Loucy (cell line): Measurements from ENCODE around the gene LUZP1.

ENCODE experiments used
- H2AFZ ChIP-seq: fragments of 200-600 bp; sonication (generic); 2 replicates; pipeline ENCODE4 v1.6.0; 2016; ENCODE audit warnings: antibody characterized with exemption, mild to moderate bottlenecking, low read length, moderate library complexity
- H3F3A ChIP-seq: fragments of 200-600 bp; 2 replicates; pipeline ENCODE4 v1.6.0; 2016; ENCODE audit warnings: antibody characterized with exemption, low read depth, mild to moderate bottlenecking
- H3K27me3 ChIP-seq: fragments of 200-600 bp; sonication (generic); 2 replicates; pipeline ENCODE4 v1.6.1; 2014; ENCODE audit warnings: low read length, mild to moderate bottlenecking; ENCODE audit not compliant: insufficient read depth, poor library complexity, severe bottlenecking
- H3K36me3 ChIP-seq: fragments of 200-600 bp; sonication (generic); 2 replicates; pipeline ENCODE4 v1.6.1; 2016; ENCODE audit warnings: low read length; ENCODE audit not compliant: insufficient read depth
- H3K4me1 ChIP-seq: fragments of 200-600 bp; sonication (generic); 2 replicates; pipeline ENCODE4 v1.5.1; 2014; ENCODE audit warnings: low read length, mild to moderate bottlenecking; ENCODE audit not compliant: insufficient read depth, poor library complexity, severe bottlenecking
- H3K4me2 ChIP-seq: fragments of 200-600 bp; sonication (generic); 2 replicates; pipeline ENCODE4 v1.6.0; 2014; ENCODE audit warnings: antibody characterized with exemption, low read length, low read depth, mild to moderate bottlenecking; ENCODE audit not compliant: poor library complexity, severe bottlenecking
- H3K4me3 ChIP-seq: fragments of 200-600 bp; sonication (generic); 2 replicates; pipeline ENCODE4 v1.5.1; 2014; ENCODE audit warnings: low read length, mild to moderate bottlenecking, mixed read lengths; ENCODE audit not compliant: poor library complexity, severe bottlenecking
- H3K79me2 ChIP-seq: fragments of 200-600 bp; sonication (generic); 2 replicates; pipeline ENCODE4 v1.6.1; 2014; ENCODE audit warnings: low read length; ENCODE audit not compliant: insufficient read depth
- H3K9ac ChIP-seq: fragments of 200-600 bp; sonication (generic); 2 replicates; pipeline ENCODE4 v1.6.0; 2014; ENCODE audit warnings: mild to moderate bottlenecking, low read depth, low read length, moderate library complexity; ENCODE audit not compliant: poor library complexity, severe bottlenecking
- H3K9me2 ChIP-seq: fragments of 200-600 bp; sonication (generic); replicated peaks from 2 replicates; pipeline ENCODE4 v1.6.1; 2016; ENCODE audit warnings: low read depth, low read length, mixed read lengths
- H3K9me3 ChIP-seq: fragments of 200-600 bp; sonication (generic); 2 replicates; pipeline ENCODE4 v1.6.1; 2014; ENCODE audit warnings: mild to moderate bottlenecking, antibody characterized with exemption, low read length, low read depth; ENCODE audit not compliant: insufficient read depth
- H4K20me1 ChIP-seq: fragments of 200-600 bp; sonication (generic); 2 replicates; pipeline ENCODE4 v1.6.0; 2014; ENCODE audit warnings: antibody characterized with exemption, low read length, mild to moderate bottlenecking; ENCODE audit not compliant: insufficient read depth, poor library complexity, severe bottlenecking
- CTCF ChIP-seq: fragments of 200-600 bp; sonication (generic); conservative IDR thresholded peaks from 2 replicates; pipeline ENCODE4 v1.5.1; 2014; ENCODE audit warnings: mild to moderate bottlenecking, antibody characterized with exemption, low read length
- EZH2phosphoT487 ChIP-seq: fragments of 200-600 bp; IDR thresholded peaks from 2 replicates; pipeline ENCODE4 v1.6.1; 2018; ENCODE audit warnings: antibody characterized with exemption, mild to moderate bottlenecking, moderate library complexity, borderline replicate concordance

LUZP1 gene

GRCh38 chr1:23069149-23069548 is 99.5 kb downstream of the LUZP1 start:
- no peak overlapping the region for H3K4me3 ChIP-seq
- TF ChIP-seq EZH2phosphoT487 (no peak), CTCF (no peak)
- peaks cover 98% of the 10 kb centered on the region for H3K36me3 ChIP-seq
- no peak overlapping the region for H3K4me2 ChIP-seq
- no peaks in the 10 kb centered on the region for H3K9me2 ChIP-seq
- H3K9ac ChIP-seq, result no peak overlapping the region
- H2AFZ ChIP-seq, result no peak overlapping the region
- no peaks in the 10 kb centered on the region for H3F3A ChIP-seq
- no peaks in the 10 kb centered on the region for H3K27me3 ChIP-seq
- H3K9me3 ChIP-seq, result no peaks in the 10 kb centered on the region
- H4K20me1 ChIP-seq, result peaks cover 9% of the 10 kb centered on the region
- H3K79me2 ChIP-seq, result peaks cover 12% of the 10 kb centered on the region; the same call in 1 of the 2 replicates
- H3K4me1 ChIP-seq, result peaks cover 8% of the 10 kb centered on the region

- Histone ChIP-seq H3K9me3 (no peaks in the 10 kb centered on the region), H3F3A (no peaks in the 10 kb centered on the region), H3K4me3 (no peak overlapping the region), H3K4me2 (no peak overlapping the region), H2AFZ (no peak overlapping the region), H3K79me2 (peaks cover 17% of the 10 kb centered on the region; the same call in 1 of the 2 replicates), H4K20me1 (peaks cover 4% of the 10 kb centered on the region), H3K9me2 (no peaks in the 10 kb centered on the region), H3K27me3 (no peaks in the 10 kb centered on the region), H3K4me1 (no peaks in the 10 kb centered on the region), H3K9ac (no peak overlapping the region), H3K36me3 (peaks cover 96% of the 10 kb centered on the region; the same call in 1 of the 2 replicates)
- TF ChIP-seq EZH2phosphoT487 (no peak), CTCF (no peak)
Measured at GRCh38 chr1:23066075-23066474, 102.6 kb downstream of the LUZP1 start.

GRCh38 chr1:23065385-23065784 is 103.3 kb downstream of the LUZP1 start:
- Histone ChIP-seq H3K4me2 (no peak overlapping the region), H4K20me1 (peaks cover 4% of the 10 kb centered on the region), H3K36me3 (peaks cover 97% of the 10 kb centered on the region; the same call in 1 of the 2 replicates), H3K9me2 (no peaks in the 10 kb centered on the region), H3K4me3 (no peak overlapping the region), H3K9ac (no peak overlapping the region), H3K9me3 (no peaks in the 10 kb centered on the region), H2AFZ (no peak overlapping the region), H3K79me2 (peaks cover 17% of the 10 kb centered on the region; the same call in 1 of the 2 replicates), H3K4me1 (no peaks in the 10 kb centered on the region), H3K27me3 (no peaks in the 10 kb centered on the region), H3F3A (no peaks in the 10 kb centered on the region)
- no peak for TF ChIP-seq EZH2phosphoT487

- TF ChIP-seq CTCF (no peak), EZH2phosphoT487 (no peak)
- Histone ChIP-seq H3K4me3 (no peak overlapping the region), H2AFZ (no peak overlapping the region), H3K4me1 (no peaks in the 10 kb centered on the region), H3K9me3 (no peaks in the 10 kb centered on the region), H3K9me2 (no peaks in the 10 kb centered on the region), H3K36me3 (peaks cover 98% of the 10 kb centered on the region), H3K79me2 (peaks cover 12% of the 10 kb centered on the region; the same call in 1 of the 2 replicates), H3K27me3 (no peaks in the 10 kb centered on the region), H3K9ac (no peak overlapping the region), H3K4me2 (no peak overlapping the region), H4K20me1 (peaks cover 4% of the 10 kb centered on the region), H3F3A (no peaks in the 10 kb centered on the region)
Measured at GRCh38 chr1:23062271-23062670, 106.4 kb downstream of the LUZP1 start.
